ENCODE data around the gene KPNA1. TPM values are rescaled to one million over a fixed set of nuclear protein-coding genes. Genes with fewer than 3 reads are reported as not detected.

The KPNA1 gene
- total and polyA plus RNA-seq, 9 donors: 10.7 to 68.3 (median 50.5) TPM

DNA sequence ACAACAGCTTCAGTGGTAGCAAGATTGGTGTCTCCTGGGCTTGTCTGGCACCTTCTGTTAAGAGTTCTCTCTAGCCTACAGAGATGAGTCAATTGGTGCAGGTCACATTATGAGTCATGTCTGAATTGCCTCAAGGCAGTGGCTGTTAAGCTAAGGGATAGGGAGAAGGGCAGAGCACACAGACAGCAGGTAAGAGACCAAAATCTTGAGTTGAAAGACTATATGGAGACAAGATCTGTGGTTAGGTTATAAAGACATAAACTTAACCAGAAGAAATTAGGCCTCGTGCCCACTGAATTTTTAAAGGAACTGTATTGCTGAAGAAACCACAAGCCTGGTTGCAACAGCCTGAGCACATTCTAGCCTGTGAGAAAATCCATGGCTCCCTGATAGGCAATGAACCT is 19.2 kb upstream of the KPNA1 start:
- no peak for DNase-seq
- intact Hi-C loops (cut with DNase I): no loop called here
- no peaks in the 10 kb centered on the region for H3K27me3 ChIP-seq
- WGBS, 3 donors: 71 to 94% (median 85%) methylated on average over 1 of the region's 1 CpG
- TF ChIP-seq, protein P1, sequence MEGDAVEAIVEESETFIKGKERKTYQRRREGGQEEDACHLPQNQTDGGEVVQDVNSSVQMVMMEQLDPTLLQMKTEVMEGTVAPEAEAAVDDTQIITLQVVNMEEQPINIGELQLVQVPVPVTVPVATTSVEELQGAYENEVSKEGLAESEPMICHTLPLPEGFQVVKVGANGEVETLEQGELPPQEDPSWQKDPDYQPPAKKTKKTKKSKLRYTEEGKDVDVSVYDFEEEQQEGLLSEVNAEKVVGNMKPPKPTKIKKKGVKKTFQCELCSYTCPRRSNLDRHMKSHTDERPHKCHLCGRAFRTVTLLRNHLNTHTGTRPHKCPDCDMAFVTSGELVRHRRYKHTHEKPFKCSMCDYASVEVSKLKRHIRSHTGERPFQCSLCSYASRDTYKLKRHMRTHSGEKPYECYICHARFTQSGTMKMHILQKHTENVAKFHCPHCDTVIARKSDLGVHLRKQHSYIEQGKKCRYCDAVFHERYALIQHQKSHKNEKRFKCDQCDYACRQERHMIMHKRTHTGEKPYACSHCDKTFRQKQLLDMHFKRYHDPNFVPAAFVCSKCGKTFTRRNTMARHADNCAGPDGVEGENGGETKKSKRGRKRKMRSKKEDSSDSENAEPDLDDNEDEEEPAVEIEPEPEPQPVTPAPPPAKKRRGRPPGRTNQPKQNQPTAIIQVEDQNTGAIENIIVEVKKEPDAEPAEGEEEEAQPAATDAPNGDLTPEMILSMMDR (IDR thresholded peaks at IDR 0.05): no peak
- no peak for TF ChIP-seq EP300 (IDR thresholded peaks at IDR 0.05)
- TF ChIP-seq POLR2A (IDR thresholded peaks at IDR 0.05): no peak
- H3K36me3 ChIP-seq: no peaks in the 10 kb centered on the region
- H3K27ac ChIP-seq: no peak overlapping the region
- H3K9me3 ChIP-seq: no peaks in the 10 kb centered on the region
- H3K4me3 ChIP-seq: no peak overlapping the region
- no peaks in the 10 kb centered on the region for H3K4me1 ChIP-seq (ENCODE audit: insufficient read depth)

DNA sequence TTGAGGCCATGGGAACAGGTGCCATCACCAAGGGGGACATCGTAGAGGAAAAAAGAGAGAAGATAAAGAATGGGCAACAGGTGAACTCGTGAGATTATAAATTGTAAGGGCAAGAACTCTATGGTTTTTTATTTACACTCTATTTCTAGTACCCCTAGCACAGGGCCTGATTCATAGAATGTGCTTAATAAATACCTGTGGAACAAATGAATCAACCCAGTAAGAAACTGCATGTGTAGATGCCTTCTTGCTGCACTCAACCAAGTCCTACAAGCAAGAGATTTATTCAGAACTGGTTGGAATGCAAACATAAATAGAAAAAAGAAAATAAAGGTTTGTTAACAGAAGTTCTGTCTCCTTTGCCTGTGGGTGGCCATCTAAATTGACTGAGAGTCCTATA is 18.7 kb upstream of the KPNA1 start:
- DNase-seq: no peak
- Histone ChIP-seq H3K4me3 (no peak overlapping the region), H3K36me3 (no peaks in the 10 kb centered on the region), H3K4me1 (ENCODE audit: insufficient read depth) (no peaks in the 10 kb centered on the region), H3K27ac (no peak overlapping the region), H3K9me3 (no peaks in the 10 kb centered on the region), H3K27me3 (no peaks in the 10 kb centered on the region)
- intact Hi-C loops (cut with DNase I): no loop called here
- WGBS, 3 donors: 89 to 91% (median 89%) methylated on average over 2 of the region's 2 CpGs
- TF ChIP-seq POLR2A (IDR thresholded peaks at IDR 0.05) (no peak), EP300 (IDR thresholded peaks at IDR 0.05) (no peak)
- TF ChIP-seq, protein P1 (IDR thresholded peaks at IDR 0.05): no peak

DNA sequence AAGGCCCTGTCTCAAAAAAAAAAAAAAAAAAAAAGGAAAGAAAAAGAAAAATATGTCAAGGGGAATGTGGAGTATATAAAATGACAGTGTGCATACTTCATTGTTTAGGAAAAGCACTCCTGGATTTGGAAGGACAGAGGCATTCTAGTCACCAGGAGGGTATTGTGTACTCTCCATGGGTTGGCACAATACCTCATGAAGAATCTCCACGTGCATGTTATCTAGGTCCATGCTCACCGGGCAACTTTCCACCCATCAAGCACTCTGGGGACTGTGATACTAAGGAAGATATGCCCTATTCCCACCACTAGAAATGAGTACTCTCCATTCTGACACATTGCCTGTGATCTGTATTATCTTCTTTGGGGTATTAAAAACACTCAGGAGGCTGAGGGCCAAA is 15.4 kb upstream of the KPNA1 start:
- TF ChIP-seq EP300 (IDR thresholded peaks at IDR 0.05) (no peak), POLR2A (IDR thresholded peaks at IDR 0.05) (no peak)
- no peak overlapping the region for H3K27ac ChIP-seq
- H3K4me3 ChIP-seq: no peak overlapping the region
- intact Hi-C loops (cut with DNase I): no loop called here
- no peaks in the 10 kb centered on the region for H3K9me3 ChIP-seq
- H3K4me1 ChIP-seq (ENCODE audit: insufficient read depth): no peaks in the 10 kb centered on the region
- H3K27me3 ChIP-seq: no peaks in the 10 kb centered on the region
- WGBS, 3 donors: 63 to 73% (median 71%) methylated on average over 2 of the region's 2 CpGs
- no peaks in the 10 kb centered on the region for H3K36me3 ChIP-seq
- DNase-seq: no peak

DNA sequence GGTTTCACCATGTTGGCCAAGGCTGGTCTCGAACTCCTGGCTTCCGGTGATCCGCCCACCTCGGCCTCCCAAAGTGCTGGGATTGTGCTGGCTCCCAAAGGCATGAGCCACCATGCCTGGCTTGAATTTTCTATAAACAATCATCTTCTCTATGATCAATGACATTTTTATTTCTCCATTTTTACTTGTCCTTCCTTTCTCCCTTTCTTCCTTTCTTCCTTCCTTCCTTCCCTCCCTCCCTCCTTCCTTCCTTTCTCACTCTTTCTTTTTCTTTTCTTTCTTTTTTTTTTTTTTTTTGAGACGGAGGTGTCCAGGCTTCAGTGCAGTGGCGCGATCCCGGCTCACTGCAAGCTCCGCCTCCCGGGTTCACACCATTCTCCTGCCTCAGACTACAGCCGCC is 8.6 kb upstream of the KPNA1 start:
- intact Hi-C loops (cut with DNase I): no loop called here
- no peak for DNase-seq
- Histone ChIP-seq H3K36me3 (no peaks in the 10 kb centered on the region), H3K4me1 (ENCODE audit: insufficient read depth) (no peaks in the 10 kb centered on the region), H3K4me3 (no peak overlapping the region), H3K27me3 (no peaks in the 10 kb centered on the region), H3K9me3 (no peaks in the 10 kb centered on the region), H3K27ac (no peak overlapping the region)
- 92 to 96% (median 95%) methylated on average over 11 of the region's 11 CpGs for WGBS, 3 donors
- TF ChIP-seq POLR2A (IDR thresholded peaks at IDR 0.05): no peak
- TF ChIP-seq, protein P1 (IDR thresholded peaks at IDR 0.05): no peak
- TF ChIP-seq EP300 (IDR thresholded peaks at IDR 0.05): no peak

DNA sequence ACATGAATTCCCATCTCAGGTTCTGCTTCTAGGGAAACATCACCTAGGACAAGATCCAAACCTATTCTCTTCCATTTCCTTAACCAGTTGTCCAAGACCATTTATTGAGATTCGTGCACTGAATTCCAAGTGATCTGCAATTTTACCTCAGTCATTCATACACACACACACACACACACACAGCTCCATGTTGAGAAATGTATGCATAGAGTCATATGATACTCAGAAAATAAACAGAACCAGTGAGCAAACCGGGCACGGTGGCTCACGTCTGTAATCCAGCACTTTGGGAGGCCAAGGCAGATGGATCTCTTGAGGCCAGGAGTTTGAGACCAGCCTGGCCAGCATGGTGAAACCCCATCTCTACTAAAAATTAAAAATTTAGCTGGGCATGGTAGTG is 6.1 kb upstream of the KPNA1 start:
- no peak for DNase-seq
- intact Hi-C loops (cut with DNase I): no loop called here
- TF ChIP-seq, protein P1 (IDR thresholded peaks at IDR 0.05): no peak
- TF ChIP-seq POLR2A (IDR thresholded peaks at IDR 0.05) (no peak), EP300 (IDR thresholded peaks at IDR 0.05) (no peak)

More for the DNA sequence above, 6.1 kb upstream of the KPNA1 start:
- no peaks in the 10 kb centered on the region for H3K27me3 ChIP-seq
- H3K9me3 ChIP-seq: no peaks in the 10 kb centered on the region
- no peaks in the 10 kb centered on the region for H3K36me3 ChIP-seq
- no peak overlapping the region for H3K4me3 ChIP-seq
- 87 to 93% (median 88%) methylated on average over 4 of the region's 4 CpGs for WGBS, 3 donors
- no peaks in the 10 kb centered on the region for H3K4me1 ChIP-seq (ENCODE audit: insufficient read depth)
- H3K27ac ChIP-seq: no peak overlapping the region

All from ovary (tissue), 9 donors.